ENCODE measurements around the gene EIF2S3B.

GRCh38 chr12:10551375-10551774, 45.7 kb downstream of the EIF2S3B start:
- TF ChIP-seq POLR2A (IDR thresholded peaks at IDR 0.05) (no peak), CTCF (IDR thresholded peaks at IDR 0.05) (no peak), POLR2AphosphoS5 (IDR thresholded peaks at IDR 0.05) (no peak)

All from gastroesophageal sphincter (tissue), 3 donors.